Keratinocyte (primary cell): Measurements from ENCODE around the gene PWWP2B.

Experiments used
- CTCF ChIP-seq, 3 experiments: IDR thresholded peaks in 1 of 3; conservative IDR thresholded peaks in 1 of 3; optimal IDR thresholded peaks in 1 of 3; 2 replicates in 2 of 3; 3 replicates in 1 of 3; pipeline versions ENCODE3 to v1.5.1; 2011; ENCODE audit warnings: low read length in 3 of 3, mild to moderate bottlenecking in 3 of 3, moderate library complexity in 2 of 3, control low read depth in 1 of 3, inconsistent platforms in 1 of 3; ENCODE audit not compliant: insufficient read depth in 2 of 3; ENCODE audit errors: extremely low read depth in 1 of 3
- EZH2 ChIP-seq: IDR thresholded peaks from one replicate; pipeline ENCODE4 v1.6.1; 2012; ENCODE audit warnings: inconsistent platforms, mild to moderate bottlenecking, low read length, moderate library complexity

DNA sequence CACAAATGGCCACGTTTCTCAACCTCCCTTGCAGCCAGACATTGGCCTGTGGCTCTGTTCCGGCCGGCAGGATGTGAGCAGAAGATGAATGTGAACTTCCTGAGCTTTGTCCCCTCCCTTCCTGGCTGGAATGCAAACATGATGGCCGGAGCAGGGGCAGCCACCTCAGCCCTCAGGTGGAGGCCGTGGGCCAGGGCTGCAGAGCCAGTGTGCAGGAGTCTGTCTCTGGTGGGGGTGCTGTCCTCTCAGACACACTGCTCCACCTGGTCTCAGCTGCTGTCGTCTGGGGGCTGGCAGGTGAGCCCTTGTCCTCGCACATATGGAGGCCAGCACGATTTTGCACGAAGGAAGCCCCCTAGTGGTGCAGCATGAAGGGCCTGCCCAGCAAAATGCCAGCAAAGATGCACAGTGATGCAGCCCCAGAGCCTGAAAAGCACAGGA, 25.3 kb upstream of the PWWP2B start:
- TF ChIP-seq CTCF (optimal IDR thresholded peaks at IDR 0.05 in 1 of 3, IDR thresholded peaks at IDR 0.05 in 1 of 3, conservative IDR thresholded peaks at IDR 0.05 in 1 of 3; ENCODE audit: extremely low read depth in 1 of 3, insufficient read depth in 2 of 3, low read length in 3 of 3) (peak; percentile 25 to 49 (median 26)), EZH2 (no peak)
